Measurements from ENCODE around the gene GALNT9. TPM values are rescaled to one million over a fixed set of nuclear protein-coding genes. Genes with fewer than 3 reads are reported as not detected.

The GALNT9 gene
- total and polyA plus RNA-seq, 2 experiments from 2014 or later, result 3.9 to 4.7 TPM

DNA sequence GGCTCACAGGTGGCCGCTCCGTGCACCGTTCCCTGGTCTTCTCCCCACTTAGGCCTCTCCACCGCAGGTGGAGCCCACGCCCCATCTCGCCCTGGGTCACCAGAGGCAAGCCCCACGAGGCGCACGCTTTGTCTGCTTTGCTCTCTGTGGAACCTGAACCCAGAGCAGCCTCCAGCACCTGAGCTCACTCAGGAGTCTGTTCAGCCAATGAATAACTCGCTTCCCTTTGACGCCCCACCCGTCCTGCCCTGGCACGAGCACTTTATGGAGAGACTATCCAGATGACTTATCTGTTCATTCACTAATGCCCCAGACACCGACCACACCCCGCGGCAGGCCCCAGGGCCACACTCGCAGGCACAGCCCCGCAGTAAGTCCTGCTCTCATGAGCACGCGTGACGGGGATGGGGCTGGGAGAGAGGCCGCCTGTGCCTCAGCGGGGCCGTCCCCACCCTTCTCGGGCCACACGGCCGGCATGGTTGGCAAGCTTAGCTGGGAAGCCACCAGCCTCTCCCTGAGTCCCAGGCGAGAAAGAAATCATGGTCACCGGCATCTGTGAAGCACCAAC is 100.1 kb downstream of the GALNT9 start:
- Histone ChIP-seq H3K27ac (no peak overlapping the region), H3K4me2 (no peak overlapping the region), H3K4me3 (no peak overlapping the region), H3K4me1 (ENCODE audit: insufficient read depth) (no peaks in the 10 kb centered on the region), H3K9me3 (ENCODE audit: low read depth) (no peaks in the 10 kb centered on the region), H2AFZ (no peak overlapping the region), H3K36me3 (replicated peaks; ENCODE audit: insufficient read depth, low read depth) (no peaks in the 10 kb centered on the region), H3K9me2 (replicated peaks; ENCODE audit: insufficient read depth) (no peaks in the 10 kb centered on the region), H3K79me2 (no peaks in the 10 kb centered on the region), H4K20me1 (ENCODE audit: insufficient read depth, poor library complexity, severe bottlenecking) (no peaks in the 10 kb centered on the region), H3K27me3 (peaks cover 10% of the 10 kb centered on the region)
- DNase-seq (ENCODE audit: low spot score), result no peak
- TF ChIP-seq, protein P1, sequence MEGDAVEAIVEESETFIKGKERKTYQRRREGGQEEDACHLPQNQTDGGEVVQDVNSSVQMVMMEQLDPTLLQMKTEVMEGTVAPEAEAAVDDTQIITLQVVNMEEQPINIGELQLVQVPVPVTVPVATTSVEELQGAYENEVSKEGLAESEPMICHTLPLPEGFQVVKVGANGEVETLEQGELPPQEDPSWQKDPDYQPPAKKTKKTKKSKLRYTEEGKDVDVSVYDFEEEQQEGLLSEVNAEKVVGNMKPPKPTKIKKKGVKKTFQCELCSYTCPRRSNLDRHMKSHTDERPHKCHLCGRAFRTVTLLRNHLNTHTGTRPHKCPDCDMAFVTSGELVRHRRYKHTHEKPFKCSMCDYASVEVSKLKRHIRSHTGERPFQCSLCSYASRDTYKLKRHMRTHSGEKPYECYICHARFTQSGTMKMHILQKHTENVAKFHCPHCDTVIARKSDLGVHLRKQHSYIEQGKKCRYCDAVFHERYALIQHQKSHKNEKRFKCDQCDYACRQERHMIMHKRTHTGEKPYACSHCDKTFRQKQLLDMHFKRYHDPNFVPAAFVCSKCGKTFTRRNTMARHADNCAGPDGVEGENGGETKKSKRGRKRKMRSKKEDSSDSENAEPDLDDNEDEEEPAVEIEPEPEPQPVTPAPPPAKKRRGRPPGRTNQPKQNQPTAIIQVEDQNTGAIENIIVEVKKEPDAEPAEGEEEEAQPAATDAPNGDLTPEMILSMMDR (IDR thresholded peaks at IDR 0.05; ENCODE audit: poor library complexity), result no peak
- TF ChIP-seq EZH2 (IDR thresholded peaks at IDR 0.05; ENCODE audit: borderline replicate concordance) (no peak), EZH2phosphoT487 (IDR thresholded peaks at IDR 0.05; ENCODE audit: low read depth, severe bottlenecking, unreplicated experiment) (no peak)
- 91% methylated on average over 29 of the region's 29 CpGs for WGBS (ENCODE audit: low lambda C conversion rate, missing lambda C conversion rate)

DNA sequence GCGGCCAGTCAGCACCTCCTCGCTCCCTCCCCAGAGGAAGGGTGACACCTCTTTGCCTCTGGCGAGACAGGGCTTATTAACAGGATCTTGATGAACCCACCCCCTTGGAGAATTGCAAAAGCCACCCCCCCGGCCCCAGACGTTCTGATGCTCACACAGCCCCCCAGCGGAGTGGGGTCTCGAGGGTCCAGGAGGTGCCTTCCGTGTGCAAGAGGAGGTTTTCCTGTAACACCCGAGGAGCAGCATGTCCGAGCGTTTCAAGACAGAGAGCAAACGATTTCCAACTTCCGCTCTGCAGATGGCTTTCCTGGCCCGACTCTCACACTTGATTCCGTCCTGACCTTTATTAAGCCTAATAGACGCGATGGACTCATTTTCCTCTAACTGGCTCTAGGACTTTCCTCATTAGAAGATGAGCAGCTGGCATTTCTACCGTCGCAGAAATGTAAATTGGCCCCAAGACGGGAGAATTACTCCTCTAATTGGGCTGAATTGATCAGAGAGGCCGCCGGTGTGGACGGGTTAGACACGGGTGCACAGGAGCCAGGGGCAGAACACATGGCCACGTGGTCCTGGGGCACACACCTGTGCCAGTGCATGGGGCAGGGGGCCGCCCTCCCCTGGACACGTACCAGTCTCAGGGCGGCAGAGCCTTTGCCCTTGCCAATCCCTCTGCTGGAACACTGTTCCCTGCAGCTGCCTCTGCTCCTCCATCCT is 100.8 kb downstream of the GALNT9 start:
- Histone ChIP-seq H3K9me3 (ENCODE audit: low read depth) (no peaks in the 10 kb centered on the region), H3K27ac (no peak overlapping the region), H3K4me1 (ENCODE audit: insufficient read depth) (no peaks in the 10 kb centered on the region), H3K4me3 (no peak overlapping the region), H3K27me3 (peaks cover 10% of the 10 kb centered on the region), H2AFZ (no peak overlapping the region), H3K79me2 (no peaks in the 10 kb centered on the region), H3K4me2 (no peak overlapping the region), H3K36me3 (replicated peaks; ENCODE audit: insufficient read depth, low read depth) (no peaks in the 10 kb centered on the region), H3K9me2 (replicated peaks; ENCODE audit: insufficient read depth) (no peaks in the 10 kb centered on the region), H4K20me1 (ENCODE audit: insufficient read depth, poor library complexity, severe bottlenecking) (no peaks in the 10 kb centered on the region)
- 78% methylated on average over 26 of the region's 28 CpGs for WGBS (ENCODE audit: low lambda C conversion rate, missing lambda C conversion rate)
- TF ChIP-seq, protein P1 (IDR thresholded peaks at IDR 0.05; ENCODE audit: poor library complexity), result no peak
- no peak for TF ChIP-seq EZH2 (IDR thresholded peaks at IDR 0.05; ENCODE audit: borderline replicate concordance)
- no peak for DNase-seq (ENCODE audit: low spot score)

GRCh38 chr12:132227782-132228475 is 101.5 kb downstream of the GALNT9 start:
- no peak overlapping the region for H3K4me2 ChIP-seq
- 85% methylated on average over 10 of the region's 26 CpGs for WGBS (ENCODE audit: low lambda C conversion rate, missing lambda C conversion rate)
- no peaks in the 10 kb centered on the region for H4K20me1 ChIP-seq (ENCODE audit: insufficient read depth, poor library complexity, severe bottlenecking)

More at GRCh38 chr12:132227782-132228475, 101.5 kb downstream of the GALNT9 start:
- Histone ChIP-seq H3K4me3 (no peak overlapping the region), H3K79me2 (no peaks in the 10 kb centered on the region), H3K4me1 (ENCODE audit: insufficient read depth) (no peaks in the 10 kb centered on the region), H2AFZ (no peak overlapping the region), H3K36me3 (replicated peaks; ENCODE audit: insufficient read depth, low read depth) (no peaks in the 10 kb centered on the region), H3K9me3 (ENCODE audit: low read depth) (no peaks in the 10 kb centered on the region), H3K9me2 (replicated peaks; ENCODE audit: insufficient read depth) (no peaks in the 10 kb centered on the region), H3K27me3 (peaks cover 10% of the 10 kb centered on the region), H3K27ac (no peak overlapping the region)
- DNase-seq (ENCODE audit: low spot score), result no peak
- TF ChIP-seq, protein P1 (IDR thresholded peaks at IDR 0.05; ENCODE audit: poor library complexity), result no peak
- TF ChIP-seq EZH2phosphoT487 (IDR thresholded peaks at IDR 0.05; ENCODE audit: low read depth, severe bottlenecking, unreplicated experiment) (no peak), EZH2 (IDR thresholded peaks at IDR 0.05; ENCODE audit: borderline replicate concordance) (no peak)

Data from hepatocyte (in vitro differentiated cells).